GM18907 (cell line): ENCODE measurements around the gene NT5C3B.
"Not testable (repeated sequence)": the region's sequence is repeated elsewhere in the genome, so short reads cannot be mapped to it uniquely, and the experiment has no call there.

Experiments used
- ATAC-seq: cut with Tn5 transposase; IDR thresholded peaks from one replicate; pipeline ENCODE4 v1.9.1; 2021; ENCODE audit warnings: mild to moderate bottlenecking, moderate library complexity; ENCODE audit not compliant: unreplicated experiment

The NT5C3B gene

GRCh38 chr17:41835800-41836549, at the start of gene NT5C3B:
Gene NT5C3B, minus strand, starts transcription at chr17:41836232. Its CDS starts 39 bp downstream, at chr17:41836193.
- peak; percentile 52 for ATAC-seq

DNA sequence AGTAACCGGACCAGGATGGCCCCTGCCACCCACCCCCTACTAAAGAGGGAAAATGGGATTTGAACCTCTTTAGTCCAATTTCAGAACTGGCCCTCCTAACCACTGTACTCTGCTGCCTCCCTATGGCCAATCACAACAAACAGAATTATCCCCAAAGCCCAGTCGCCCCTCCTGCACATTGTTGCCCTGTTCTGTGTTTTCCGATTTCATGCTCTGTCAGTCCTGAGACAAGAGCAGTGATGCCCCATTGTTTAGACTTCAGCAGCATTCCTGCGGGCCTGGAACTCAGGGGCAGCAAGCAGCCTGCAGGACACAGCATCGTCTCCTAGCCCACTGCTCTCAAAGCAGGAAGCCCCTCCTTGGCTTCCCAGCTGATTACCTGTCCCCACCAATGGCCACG, 49.7 kb upstream of the NT5C3B start:
- no peak for ATAC-seq

DNA sequence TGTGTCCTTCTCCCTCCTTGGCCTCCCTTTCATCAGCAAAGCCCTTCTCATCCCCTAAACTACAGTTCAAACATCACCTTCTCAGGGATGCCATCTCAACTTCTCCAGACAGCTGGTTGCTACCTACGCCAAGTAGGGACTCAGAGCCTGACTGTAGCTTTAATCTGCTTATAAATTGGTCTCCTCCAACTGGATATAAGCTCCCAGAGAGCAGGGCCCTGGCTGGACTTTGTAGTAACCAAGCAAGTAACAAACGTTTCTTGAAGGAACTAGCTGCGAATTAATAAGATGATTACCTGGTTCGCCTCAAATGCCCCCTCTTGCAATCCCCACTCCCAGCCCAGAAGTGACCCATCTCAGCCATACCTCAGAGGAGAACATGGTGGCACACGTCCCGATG, 46.7 kb upstream of the NT5C3B start:
- ATAC-seq: no peak

GRCh38 chr17:41880130-41880529, 44.1 kb upstream of the NT5C3B start:
- ATAC-seq: no peak

DNA sequence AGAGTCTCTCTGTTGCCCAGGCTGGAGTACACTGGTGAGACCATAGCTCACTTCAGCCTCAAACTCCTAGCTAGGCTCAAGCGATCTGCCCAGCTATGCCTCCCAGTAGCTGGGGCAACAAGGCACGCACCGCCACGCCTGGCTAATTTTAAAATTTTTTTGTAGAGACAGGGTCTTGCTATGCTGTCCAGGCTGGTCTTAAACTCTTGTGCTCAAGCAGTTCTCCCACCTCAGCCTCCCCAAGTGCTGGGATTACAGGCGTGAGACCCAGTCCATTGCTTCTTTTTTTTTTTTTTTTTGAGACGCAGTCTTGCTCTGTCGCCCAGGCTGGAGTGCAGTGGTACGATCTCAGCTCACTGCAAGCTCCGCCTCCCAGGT, 38.2 kb upstream of the NT5C3B start:
- ATAC-seq: not testable (repeated sequence)

- ATAC-seq: no peak
Measured at GRCh38 chr17:41873559-41874292, 37.7 kb upstream of the NT5C3B start.

DNA sequence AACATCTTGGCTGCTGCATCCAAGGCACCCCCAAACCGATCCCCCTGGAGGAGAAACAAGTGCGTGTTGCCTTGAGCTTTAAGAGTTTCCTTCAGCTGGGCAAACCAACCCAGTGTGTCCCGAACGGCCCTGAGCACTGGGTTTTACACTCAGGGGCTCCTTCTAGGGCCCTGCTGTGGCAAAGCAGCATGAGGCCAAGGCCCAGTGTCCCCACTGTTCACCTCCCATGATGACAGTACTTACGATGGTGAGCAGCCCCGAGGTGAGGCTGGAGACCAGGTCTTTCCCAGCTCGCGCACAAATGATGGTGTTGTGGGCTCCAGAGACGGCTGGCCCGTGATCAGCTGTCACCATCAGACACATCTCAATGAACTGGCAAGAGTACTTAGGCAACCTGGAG, 35.8 kb upstream of the NT5C3B start:
- ATAC-seq: no peak

DNA sequence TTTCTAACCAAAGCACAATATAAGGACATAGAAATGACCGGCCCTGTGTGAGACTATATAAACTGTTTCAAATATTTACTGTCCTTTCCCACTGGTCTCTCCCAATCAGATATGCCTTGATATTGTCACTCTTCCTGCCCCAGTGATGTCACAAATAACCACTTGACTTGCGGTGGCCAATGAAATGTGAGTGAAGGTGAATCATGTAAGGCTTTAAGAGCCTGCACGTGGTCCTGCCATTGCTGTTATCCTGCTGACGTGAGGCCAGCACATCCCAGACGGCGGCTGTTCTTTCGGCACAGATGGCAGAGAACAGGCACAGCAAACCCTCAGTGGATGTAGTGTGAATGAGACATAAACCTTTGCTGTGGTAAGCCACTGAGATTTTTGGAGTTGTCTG, 34.6 kb upstream of the NT5C3B start:
- ATAC-seq: no peak

DNA sequence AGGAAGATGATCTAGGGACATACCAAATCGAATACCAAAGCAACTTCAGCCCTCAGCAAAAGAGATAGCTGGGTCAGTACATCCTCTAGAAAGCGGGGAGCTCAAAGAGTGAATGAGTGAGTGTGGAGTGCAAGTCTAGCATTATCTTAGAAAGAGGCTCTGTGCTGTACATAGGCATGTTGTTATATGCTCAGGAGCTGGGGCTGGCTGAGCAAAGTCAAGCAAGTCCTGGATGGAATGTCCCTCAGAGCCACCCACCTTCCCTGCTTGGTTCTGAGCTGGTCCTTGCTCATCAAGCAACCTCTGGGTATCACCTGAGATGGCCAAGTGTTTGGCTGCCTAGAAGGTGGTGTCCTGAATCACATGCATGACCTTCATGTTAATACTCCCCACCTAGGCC, 34.1 kb upstream of the NT5C3B start:
- no peak for ATAC-seq

- no peak for ATAC-seq
Measured at GRCh38 chr17:41869426-41869825, 33.4 kb upstream of the NT5C3B start.

- no peak for ATAC-seq
Measured at GRCh38 chr17:41868568-41868967, 32.5 kb upstream of the NT5C3B start.

- ATAC-seq: no peak
Measured at GRCh38 chr17:41865596-41865893, 29.5 kb upstream of the NT5C3B start.

- ATAC-seq: peak; percentile 82
Measured at GRCh38 chr17:41864836-41865595, 29.0 kb upstream of the NT5C3B start, which contains the start of gene KLHL11. Gene KLHL11, minus strand, starts transcription at chr17:41865423. Its CDS starts 53 bp downstream, at chr17:41865370.

- no peak for ATAC-seq
Measured at GRCh38 chr17:41864498-41864835, 28.4 kb upstream of the NT5C3B start.

GRCh38 chr17:41863074-41863848, 27.2 kb upstream of the NT5C3B start:
- no peak for ATAC-seq

- ATAC-seq: no peak
Measured at GRCh38 chr17:41860254-41860931, 24.4 kb upstream of the NT5C3B start.

GRCh38 chr17:41851382-41851781, 15.3 kb upstream of the NT5C3B start:
- ATAC-seq: not testable (repeated sequence)

DNA sequence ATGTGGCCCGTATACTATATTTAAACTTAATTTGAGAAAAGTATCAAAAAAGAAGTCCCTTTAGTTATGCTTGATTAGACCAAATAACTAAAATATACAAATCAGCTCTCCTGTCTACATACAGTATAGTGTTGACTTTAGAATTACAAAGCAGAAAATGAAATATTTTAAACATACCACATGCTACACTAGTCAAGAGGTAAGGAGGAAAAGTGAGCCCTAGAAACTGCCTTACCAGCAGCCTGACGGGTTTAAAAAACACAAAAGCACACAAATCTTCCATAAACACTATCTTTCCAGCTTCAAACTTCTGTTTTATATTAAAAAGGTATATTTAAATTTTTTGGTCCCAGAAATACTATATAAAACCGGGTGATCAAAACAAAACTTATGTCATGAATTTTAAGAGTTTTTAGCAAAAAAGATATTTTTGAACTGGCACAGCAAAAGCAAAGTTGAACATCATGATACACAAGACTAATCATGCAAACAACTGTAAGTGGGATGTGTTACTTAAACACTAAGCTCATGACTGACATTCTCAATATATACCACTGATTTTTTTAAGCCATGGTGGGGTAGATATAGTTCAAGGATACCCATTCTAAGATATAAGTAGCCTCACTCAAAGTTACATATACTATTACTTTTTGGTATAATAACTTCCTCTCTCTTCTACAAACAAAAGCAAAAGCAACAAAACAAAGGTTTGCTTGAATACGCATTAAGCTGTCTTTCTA, 13.4 kb upstream of the NT5C3B start:
- no peak for ATAC-seq

- no peak for ATAC-seq
Measured at GRCh38 chr17:41848788-41849187, 12.8 kb upstream of the NT5C3B start.

GRCh38 chr17:41844971-41845370, 8.9 kb upstream of the NT5C3B start:
- ATAC-seq: no peak
